Stimulated activated naive CD8-positive, alpha-beta T cell treated with anti-CD3 and anti-CD28 coated beads, Interleukin-15, Interleukin-2, amounts not matched to agents 100 ng/mL and 50 ng/mL, for 24 hours (primary cell): ENCODE measurements around the gene ADNP2.

ENCODE experiments used
- H3K27ac Mint-ChIP-seq: one replicate; pipeline ENCODE4 v1.8.0; 2021; ENCODE audit warnings: mild to moderate bottlenecking, mixed read lengths
- H3K27me3 Mint-ChIP-seq: one replicate; pipeline ENCODE4 v1.8.0; 2021; ENCODE audit warnings: mixed read lengths
- H3K36me3 Mint-ChIP-seq: one replicate; pipeline ENCODE4 v1.8.0; 2021; ENCODE audit warnings: low read depth, mixed read lengths
- H3K4me1 Mint-ChIP-seq: one replicate; pipeline ENCODE4 v1.8.0; 2021; ENCODE audit warnings: low read depth, mixed read lengths
- H3K4me3 Mint-ChIP-seq: one replicate; pipeline ENCODE4 v1.8.0; 2021; ENCODE audit warnings: mild to moderate bottlenecking, mixed read lengths
- H3K9me3 Mint-ChIP-seq: one replicate; pipeline ENCODE4 v1.8.0; 2021; ENCODE audit warnings: mixed read lengths

Gene ADNP2

DNA sequence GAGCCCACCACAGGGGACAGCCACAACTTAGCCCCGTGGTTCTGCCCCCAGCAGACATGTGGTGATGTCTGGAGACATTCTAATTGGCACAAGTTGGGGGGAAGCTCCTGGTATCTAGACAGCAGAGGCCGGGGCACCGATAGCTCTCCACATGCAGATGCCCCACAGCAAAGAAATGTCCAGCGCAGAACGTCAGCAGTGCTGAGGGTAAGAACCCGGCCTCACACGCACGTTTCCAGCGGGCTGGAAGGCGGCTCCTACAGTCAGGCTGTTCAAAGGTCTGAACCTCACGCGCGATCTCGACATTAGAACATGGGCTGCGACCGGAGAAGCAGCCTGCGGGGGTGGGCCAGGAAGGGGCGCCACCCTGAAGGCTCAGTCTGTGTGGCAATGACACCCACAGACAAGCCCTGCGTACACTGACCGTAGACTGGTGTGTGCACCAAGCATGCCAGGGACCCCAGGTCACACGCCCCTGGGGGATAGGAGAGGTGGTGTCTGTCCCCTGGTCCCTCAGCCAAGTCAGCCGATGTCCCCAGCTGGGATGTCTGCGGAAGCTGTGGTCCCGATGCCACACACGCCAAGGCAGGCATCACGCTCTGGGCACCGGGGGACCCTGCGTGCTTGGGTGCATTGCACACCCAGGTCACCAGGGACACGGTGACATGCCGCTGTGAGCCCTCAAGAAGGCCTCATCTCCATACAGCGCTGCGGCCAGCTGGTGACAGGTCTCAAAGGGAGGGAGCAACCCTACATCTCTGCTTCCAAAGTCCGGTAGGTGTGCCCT is 71.9 kb downstream of the ADNP2 start:
- no peak overlapping the region for H3K27ac Mint-ChIP-seq
- no peak overlapping the region for H3K4me3 Mint-ChIP-seq
- no peaks in the 10 kb centered on the region for H3K9me3 Mint-ChIP-seq
- no peaks in the 10 kb centered on the region for H3K36me3 Mint-ChIP-seq
- peaks cover 14% of the 10 kb centered on the region for H3K27me3 Mint-ChIP-seq
- no peaks in the 10 kb centered on the region for H3K4me1 Mint-ChIP-seq

DNA sequence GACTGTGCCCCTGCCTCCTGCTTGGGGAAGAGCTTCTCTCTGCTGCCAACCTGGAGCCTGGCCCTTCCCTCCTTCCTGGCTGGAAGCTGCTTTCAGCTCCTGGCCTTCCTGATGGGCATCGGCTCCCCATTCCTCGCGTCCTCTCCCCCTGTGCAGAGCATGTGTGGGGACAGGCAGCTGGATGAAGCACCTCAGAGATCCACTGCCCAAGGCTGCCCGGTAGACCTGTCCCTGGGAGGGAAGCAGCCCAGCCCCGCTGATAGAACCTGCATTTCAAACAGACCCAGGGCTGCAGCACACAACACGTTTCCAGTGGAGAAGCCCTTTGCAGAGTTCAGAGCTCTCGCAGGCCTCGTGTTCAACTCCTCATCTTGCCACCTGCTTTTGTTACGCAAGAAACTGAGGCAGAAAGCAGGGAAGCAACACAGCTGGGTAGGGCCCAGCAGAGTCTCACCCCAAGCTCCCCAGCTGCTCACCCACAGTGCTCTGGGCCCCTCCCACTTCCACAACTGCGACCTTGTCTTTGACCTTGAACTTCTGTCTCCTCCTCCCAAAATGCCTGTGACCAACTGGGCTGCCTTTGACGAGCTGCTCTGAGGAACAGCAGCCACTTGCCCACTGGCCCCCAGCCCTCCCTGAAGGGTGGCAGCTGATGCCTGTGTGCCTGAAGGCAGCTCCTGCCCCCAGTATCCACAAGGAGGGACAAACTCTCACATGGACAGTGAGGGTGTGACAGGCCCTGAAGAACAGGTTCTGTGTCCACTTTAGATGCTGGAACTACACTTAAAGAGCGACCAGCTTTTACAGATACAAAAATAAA is 72.8 kb downstream of the ADNP2 start:
- Mint-ChIP-seq H3K4me1 (no peaks in the 10 kb centered on the region), H3K9me3 (no peaks in the 10 kb centered on the region), H3K27ac (no peak overlapping the region), H3K27me3 (peaks cover 10% of the 10 kb centered on the region), H3K4me3 (no peak overlapping the region), H3K36me3 (no peaks in the 10 kb centered on the region)

DNA sequence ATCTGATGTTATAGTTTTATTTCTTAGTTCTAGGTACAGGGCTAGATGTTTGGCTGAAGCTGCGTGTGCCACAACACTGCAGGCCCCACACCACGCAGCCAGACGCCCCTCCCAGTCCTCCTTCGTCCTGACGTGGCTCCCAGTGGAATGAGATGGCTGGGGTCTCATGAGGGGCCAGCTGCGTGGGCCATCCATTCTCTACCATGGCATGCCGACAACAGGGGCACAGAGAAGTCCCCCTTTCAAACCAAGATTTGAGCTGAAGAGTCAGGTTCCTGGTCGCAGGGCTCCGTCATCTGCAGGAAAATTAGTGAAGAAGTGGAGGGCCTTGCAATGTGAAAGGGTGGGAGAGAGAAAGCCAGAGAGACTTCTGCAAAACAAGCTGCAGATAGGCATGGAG is 73.8 kb downstream of the ADNP2 start:
- Mint-ChIP-seq H3K27ac (no peak overlapping the region), H3K27me3 (peaks cover 3% of the 10 kb centered on the region), H3K4me1 (no peaks in the 10 kb centered on the region), H3K36me3 (no peaks in the 10 kb centered on the region), H3K4me3 (no peak overlapping the region), H3K9me3 (no peaks in the 10 kb centered on the region)

DNA sequence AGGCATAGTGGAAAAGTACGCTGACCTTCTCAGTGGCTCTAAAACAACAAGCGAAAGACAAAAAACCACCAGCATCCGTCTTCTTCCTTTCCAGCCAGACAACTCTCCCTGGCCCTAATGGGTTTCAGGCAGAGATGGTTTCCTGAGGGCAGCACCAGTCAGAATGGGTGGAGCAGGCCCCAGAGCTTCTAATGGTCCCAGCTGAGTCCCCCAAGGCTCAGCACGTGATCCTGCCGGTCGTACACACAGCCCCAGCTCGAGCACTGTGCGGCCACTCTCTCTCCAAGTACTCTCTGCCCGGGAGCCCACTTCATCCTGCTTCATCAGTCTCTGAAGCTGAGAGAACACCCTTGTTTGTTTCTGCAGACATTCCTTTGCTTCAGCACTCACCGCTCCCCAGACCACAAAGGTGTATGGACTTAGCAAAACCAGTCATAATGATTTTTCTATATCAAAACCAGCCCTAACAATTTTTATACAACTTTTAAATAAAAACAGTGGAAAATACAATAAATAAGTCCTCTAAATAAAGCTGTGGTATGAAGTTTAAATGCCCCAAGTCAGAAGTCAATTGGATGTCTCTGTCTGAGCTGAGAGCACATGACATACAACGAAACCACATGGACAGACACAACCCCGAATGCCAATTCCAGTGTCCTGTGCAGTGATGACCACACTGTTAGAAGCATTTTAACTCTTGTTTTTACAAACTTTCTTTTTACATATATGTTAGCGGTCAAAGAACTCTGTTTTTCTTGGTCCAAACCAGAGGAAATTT is 74.4 kb downstream of the ADNP2 start:
- H3K4me1 Mint-ChIP-seq = no peaks in the 10 kb centered on the region
- no peak overlapping the region for H3K27ac Mint-ChIP-seq
- no peaks in the 10 kb centered on the region for H3K9me3 Mint-ChIP-seq
- H3K4me3 Mint-ChIP-seq = no peak overlapping the region
- no peaks in the 10 kb centered on the region for H3K36me3 Mint-ChIP-seq
- peaks cover 3% of the 10 kb centered on the region for H3K27me3 Mint-ChIP-seq

DNA sequence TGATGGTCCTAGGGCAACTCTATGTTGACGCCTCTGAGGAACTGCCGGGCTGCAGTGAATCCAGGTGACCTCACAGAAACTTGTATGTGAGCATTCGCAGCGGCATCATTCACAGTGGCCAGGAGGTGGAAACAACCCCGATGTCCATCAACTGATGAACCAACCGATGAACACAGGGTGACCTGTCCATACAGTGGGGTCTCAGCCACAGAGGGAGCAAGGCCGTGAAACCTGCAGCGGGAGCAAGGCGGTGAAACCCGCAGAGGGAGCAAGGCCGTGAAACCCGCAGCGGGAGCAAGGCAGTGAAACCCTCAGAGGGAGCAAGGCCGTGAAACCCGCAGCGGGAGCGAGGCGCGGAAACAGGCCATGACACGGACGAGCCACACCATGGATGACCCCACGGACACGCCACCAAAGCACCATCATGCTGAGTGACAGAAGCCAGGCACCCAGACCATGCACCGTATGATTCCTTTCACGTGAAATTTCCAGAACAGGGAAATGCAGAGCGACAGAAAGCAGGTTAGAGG is 75.2 kb downstream of the ADNP2 start:
- no peaks in the 10 kb centered on the region for H3K9me3 Mint-ChIP-seq

DNA sequence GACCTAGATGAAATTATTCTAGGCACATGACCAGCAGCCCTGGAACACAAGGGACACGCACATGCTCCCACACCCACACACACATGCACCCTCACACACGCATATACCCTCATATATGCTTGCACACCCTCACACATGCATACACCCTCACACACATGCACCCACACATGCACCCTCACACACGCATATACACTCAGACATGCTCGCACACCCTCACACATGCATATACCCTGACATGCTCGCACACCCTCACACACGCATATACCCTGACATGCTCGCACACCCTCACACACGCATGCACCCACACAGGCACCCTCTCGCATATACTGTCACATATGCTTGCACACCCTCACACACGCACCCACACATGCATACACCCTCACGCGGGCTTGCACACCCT is 76.5 kb downstream of the ADNP2 start:
- no peak overlapping the region for H3K4me3 Mint-ChIP-seq
- peaks cover 6% of the 10 kb centered on the region for H3K27me3 Mint-ChIP-seq
- no peaks in the 10 kb centered on the region for H3K9me3 Mint-ChIP-seq
- no peaks in the 10 kb centered on the region for H3K36me3 Mint-ChIP-seq
- no peak overlapping the region for H3K27ac Mint-ChIP-seq
- H3K4me1 Mint-ChIP-seq = no peaks in the 10 kb centered on the region

More for the DNA sequence above, 75.2 kb downstream of the ADNP2 start:
- Mint-ChIP-seq H3K36me3 (no peaks in the 10 kb centered on the region), H3K4me3 (no peak overlapping the region), H3K4me1 (no peaks in the 10 kb centered on the region), H3K27ac (no peak overlapping the region), H3K27me3 (peaks cover 3% of the 10 kb centered on the region)

DNA sequence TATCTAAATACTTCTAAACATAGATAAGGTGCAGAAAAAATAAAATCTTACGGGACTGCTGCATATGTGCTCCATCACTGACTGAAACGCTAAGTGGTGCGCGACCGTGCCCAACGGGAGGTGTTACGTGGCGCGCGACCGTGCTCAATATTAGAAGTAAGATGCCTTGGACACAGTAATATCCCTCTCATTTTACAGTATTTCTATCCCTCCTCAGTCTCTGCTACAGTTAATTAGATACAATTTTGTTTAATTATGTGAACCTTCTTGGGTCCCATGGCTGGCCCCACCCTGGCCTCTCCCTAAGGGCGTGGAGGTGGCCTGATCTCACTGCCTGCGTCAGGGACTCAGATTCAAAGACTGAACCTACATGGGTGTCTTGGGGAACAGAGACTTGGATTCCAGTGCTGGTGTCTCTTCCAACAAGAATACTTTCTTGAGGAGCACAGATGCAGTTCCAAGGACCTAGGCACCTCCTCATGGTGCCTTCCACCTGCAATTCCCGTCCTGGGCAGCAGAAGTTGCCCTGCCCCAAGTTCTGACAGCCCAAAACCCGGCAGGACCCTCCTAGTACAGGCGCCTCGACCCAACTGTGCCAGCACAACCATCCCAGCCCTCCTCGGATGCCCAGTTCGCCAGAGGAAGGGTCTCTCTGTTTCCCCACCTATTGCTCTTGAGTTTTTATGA is 79.0 kb downstream of the ADNP2 start:
- Mint-ChIP-seq H3K4me1 (no peaks in the 10 kb centered on the region), H3K27ac (no peak overlapping the region), H3K36me3 (no peaks in the 10 kb centered on the region), H3K27me3 (peaks cover 18% of the 10 kb centered on the region), H3K4me3 (no peak overlapping the region), H3K9me3 (no peaks in the 10 kb centered on the region)

DNA sequence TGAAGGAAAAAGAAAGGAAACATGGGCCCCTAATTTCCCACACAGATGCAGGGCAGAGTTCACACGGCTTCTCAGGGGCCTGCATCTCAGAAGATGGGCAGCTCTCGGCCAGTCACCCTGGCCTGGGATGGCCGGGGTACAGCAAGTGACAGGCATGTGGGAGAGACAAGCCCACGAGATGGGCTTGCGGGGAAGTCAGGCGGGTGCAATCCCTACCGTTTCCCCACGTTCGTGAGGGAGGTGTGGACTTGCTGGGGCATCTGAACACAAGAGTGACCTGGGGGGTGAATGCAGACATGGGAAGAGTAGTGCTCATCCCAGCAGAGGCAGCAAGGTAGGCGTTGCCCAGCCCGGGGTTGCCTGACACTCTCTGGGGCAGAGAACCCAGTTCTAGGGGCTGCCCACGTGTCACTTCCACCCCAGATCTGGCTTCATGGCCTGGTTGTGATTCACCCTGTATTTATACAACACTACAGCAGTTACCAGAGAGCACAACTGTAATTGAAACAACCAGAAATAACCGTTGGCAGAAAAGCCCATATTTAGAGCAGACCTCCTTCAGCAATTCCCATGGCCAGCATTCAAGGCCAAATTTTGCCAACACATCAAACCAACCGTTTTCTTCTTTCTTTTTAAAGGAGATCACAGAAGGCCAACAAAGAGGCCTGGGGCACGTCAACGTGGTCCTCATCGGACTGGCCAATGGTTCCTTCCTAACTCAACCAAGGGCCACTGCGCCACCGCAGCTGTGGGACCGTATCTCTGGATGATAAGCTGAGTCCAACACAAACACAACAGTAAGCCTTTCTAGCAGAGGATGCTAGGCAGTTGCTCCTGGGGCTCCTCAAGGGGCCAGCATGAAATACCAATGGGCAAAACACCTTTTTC is 79.8 kb downstream of the ADNP2 start:
- Mint-ChIP-seq H3K4me3 (no peak overlapping the region), H3K27me3 (peaks cover 26% of the 10 kb centered on the region), H3K9me3 (no peaks in the 10 kb centered on the region), H3K4me1 (no peaks in the 10 kb centered on the region), H3K36me3 (no peaks in the 10 kb centered on the region), H3K27ac (no peak overlapping the region)

DNA sequence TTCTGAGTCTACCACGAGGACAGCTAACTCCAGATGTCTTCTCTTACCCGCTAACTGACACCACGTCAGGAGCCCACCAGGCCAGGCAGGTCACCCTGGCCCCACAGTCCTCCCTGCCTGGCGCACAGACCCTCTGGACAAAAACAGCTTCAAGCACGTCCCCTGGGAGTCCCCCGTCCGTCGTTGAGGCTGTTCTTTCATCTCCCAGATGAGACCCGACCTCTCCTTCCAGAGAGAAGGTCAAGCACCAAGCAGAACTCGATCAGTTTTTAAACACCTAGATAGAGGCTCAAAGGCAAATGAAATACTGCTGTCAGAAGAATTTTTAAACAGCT is 80.4 kb downstream of the ADNP2 start:
- Mint-ChIP-seq H3K4me3 (no peak overlapping the region), H3K4me1 (peaks cover 5% of the 10 kb centered on the region), H3K9me3 (no peaks in the 10 kb centered on the region), H3K36me3 (no peaks in the 10 kb centered on the region), H3K27ac (no peak overlapping the region), H3K27me3 (peaks cover 29% of the 10 kb centered on the region)
